ENCODE measurements around the gene CELSR3.

Gene CELSR3

GRCh38 chr3:48697952-48698351 lies 35.3 kb upstream of the CELSR3 start:
- TF ChIP-seq FOXP2 (optimal IDR thresholded peaks at IDR 0.05; ENCODE audit: borderline replicate concordance, extremely low read depth, extremely low read length, insufficient read depth) = no peak
- no peak for TF ChIP-seq TAF1 (IDR thresholded peaks at IDR 0.05; ENCODE audit: borderline replicate concordance, insufficient read depth, low read length)
- no peak for TF ChIP-seq POLR2AphosphoS5 (IDR thresholded peaks at IDR 0.05; ENCODE audit: low read depth, low read length)
- TF ChIP-seq REST (IDR thresholded peaks at IDR 0.05; ENCODE audit: insufficient read depth in 1 of 2, low read depth in 2 of 2, low read length in 2 of 2) = no peak
- TF ChIP-seq SIN3A (IDR thresholded peaks at IDR 0.05; ENCODE audit: borderline replicate concordance, insufficient read depth, low read length) = no peak

- TF ChIP-seq FOXP2 (optimal IDR thresholded peaks at IDR 0.05; ENCODE audit: borderline replicate concordance, extremely low read depth, extremely low read length, insufficient read depth) (no peak), TAF1 (IDR thresholded peaks at IDR 0.05; ENCODE audit: borderline replicate concordance, insufficient read depth, low read length) (no peak), POLR2AphosphoS5 (IDR thresholded peaks at IDR 0.05; ENCODE audit: low read depth, low read length) (no peak), SIN3A (IDR thresholded peaks at IDR 0.05; ENCODE audit: borderline replicate concordance, insufficient read depth, low read length) (no peak), REST (IDR thresholded peaks at IDR 0.05; ENCODE audit: insufficient read depth in 1 of 2, low read depth in 2 of 2, low read length in 2 of 2) (no peak)
Measured at GRCh38 chr3:48696601-48697000, 33.9 kb upstream of the CELSR3 start.

- TF ChIP-seq REST (IDR thresholded peaks at IDR 0.05; ENCODE audit: insufficient read depth in 1 of 2, low read depth in 2 of 2, low read length in 2 of 2) (no peak), SIN3A (IDR thresholded peaks at IDR 0.05; ENCODE audit: borderline replicate concordance, insufficient read depth, low read length) (no peak), TAF1 (IDR thresholded peaks at IDR 0.05; ENCODE audit: borderline replicate concordance, insufficient read depth, low read length) (no peak), FOXP2 (optimal IDR thresholded peaks at IDR 0.05; ENCODE audit: borderline replicate concordance, extremely low read depth, extremely low read length, insufficient read depth) (no peak), POLR2AphosphoS5 (IDR thresholded peaks at IDR 0.05; ENCODE audit: low read depth, low read length) (no peak)
Measured at GRCh38 chr3:48696156-48696555, 33.5 kb upstream of the CELSR3 start.

- TF ChIP-seq FOXP2 (optimal IDR thresholded peaks at IDR 0.05; ENCODE audit: borderline replicate concordance, extremely low read depth, extremely low read length, insufficient read depth) (no peak), SIN3A (IDR thresholded peaks at IDR 0.05; ENCODE audit: borderline replicate concordance, insufficient read depth, low read length) (no peak), REST (IDR thresholded peaks at IDR 0.05; ENCODE audit: insufficient read depth in 1 of 2, low read depth in 2 of 2, low read length in 2 of 2) (no peak), POLR2AphosphoS5 (IDR thresholded peaks at IDR 0.05; ENCODE audit: low read depth, low read length) (no peak), TAF1 (IDR thresholded peaks at IDR 0.05; ENCODE audit: borderline replicate concordance, insufficient read depth, low read length) (no peak)
Measured at GRCh38 chr3:48695393-48695753, 32.7 kb upstream of the CELSR3 start.

Measured in PFSK-1 (cell line).